AG10803 (cell line): ENCODE measurements around the gene UGCG.

Source experiments
- DNase-seq: peaks from one replicate; pipeline ENCODE4 v3.0.0; 2010; ENCODE audit warnings: low read depth
- H3K4me3 ChIP-seq: 2 replicates; pipeline ENCODE4 v1.5.1; 2011; ENCODE audit warnings: mild to moderate bottlenecking, low read length, control low read depth
- CTCF ChIP-seq: conservative IDR thresholded peaks from 2 replicates; pipeline ENCODE4 v1.5.1; 2011; ENCODE audit warnings: mild to moderate bottlenecking, low read length, control low read depth, inconsistent platforms

UGCG gene

DNA sequence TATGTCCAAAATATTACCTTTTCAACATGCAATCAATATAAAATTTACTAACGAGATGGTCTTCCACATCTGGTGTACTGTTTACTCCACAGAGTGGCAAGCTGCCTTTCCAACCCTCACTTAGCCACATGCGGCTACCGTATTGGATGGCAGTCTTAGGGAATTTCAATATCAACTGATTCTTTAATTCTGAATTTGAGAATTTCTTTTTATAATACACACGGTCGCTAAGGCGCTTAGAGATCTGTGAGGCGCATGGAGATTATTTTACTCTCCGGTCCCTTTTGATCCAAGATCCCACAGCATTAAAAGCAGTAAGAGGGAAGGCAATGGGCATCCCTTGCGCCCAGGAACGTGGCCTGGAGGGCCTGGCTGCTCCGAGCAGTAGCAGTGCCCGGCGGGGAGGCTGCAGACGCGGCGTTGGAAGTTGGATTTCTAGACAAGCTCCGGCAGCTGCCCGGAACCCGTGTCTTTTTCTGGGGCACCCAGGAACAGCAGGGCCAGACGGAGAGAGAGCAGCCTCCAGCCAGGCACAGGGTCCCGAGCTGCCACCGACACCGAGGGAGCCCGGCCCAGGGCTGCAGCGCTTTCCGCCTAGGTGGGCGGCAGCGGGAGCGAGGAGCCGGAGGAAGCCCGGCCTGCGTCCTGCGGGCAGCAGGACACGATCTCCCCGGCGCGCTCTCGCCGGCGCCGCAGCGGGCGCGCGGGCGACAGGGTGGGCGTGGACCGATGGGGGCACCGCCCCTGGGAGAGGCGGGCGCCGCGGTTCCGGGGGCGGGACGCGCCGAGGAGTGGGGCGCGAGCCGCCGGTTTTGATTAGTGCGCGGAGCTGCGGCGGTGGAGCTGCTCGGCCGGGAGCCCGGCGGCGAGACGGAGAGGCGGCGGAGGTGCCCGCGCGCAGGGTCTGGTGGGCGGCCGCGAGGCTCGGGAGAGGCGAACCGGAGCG, at the start of gene UGCG:
UGCG (plus strand) TSS at position 819 of the 946 bp plus-strand sequence. CDS start 402 bp downstream, outside the sequence.
- H3K4me3 ChIP-seq: peak within 1 kb of the TSS; percentile 96
- peak; percentile 89 for DNase-seq
- TF ChIP-seq CTCF: no peak

DNA sequence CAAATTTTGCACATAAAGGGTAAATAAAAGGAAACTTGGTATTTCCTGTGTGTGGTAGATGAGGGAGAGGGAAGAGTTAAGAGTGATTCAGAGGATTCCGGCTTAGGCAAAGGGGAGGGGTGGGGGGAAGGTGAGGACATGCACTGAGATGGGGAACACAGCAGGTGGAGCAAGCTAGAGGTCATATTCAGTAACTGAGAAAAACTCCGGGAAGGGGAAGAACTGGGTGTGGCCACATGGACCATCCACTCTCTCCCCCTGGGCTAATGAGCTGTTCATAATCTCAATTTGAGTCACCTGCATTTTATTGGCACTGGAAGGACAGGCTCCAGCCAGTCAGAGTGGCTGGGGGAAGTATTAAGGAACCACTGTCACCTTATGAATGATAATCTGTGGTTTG, 45.1 kb upstream of the UGCG start:
- H3K4me3 ChIP-seq: no peak overlapping the region
- no peak for DNase-seq
- no peak for TF ChIP-seq CTCF

- DNase-seq: peak; percentile 46
- no peak overlapping the region for H3K4me3 ChIP-seq
- TF ChIP-seq CTCF: no peak
Measured at GRCh38 chr9:111852291-111852690, 44.3 kb upstream of the UGCG start.

GRCh38 chr9:111853450-111853827, 43.2 kb upstream of the UGCG start:
- TF ChIP-seq CTCF: no peak
- peak; percentile 90 for DNase-seq
- H3K4me3 ChIP-seq: no peak overlapping the region

GRCh38 chr9:111854799-111855198, 41.8 kb upstream of the UGCG start:
- TF ChIP-seq CTCF: no peak
- no peak overlapping the region for H3K4me3 ChIP-seq
- peak; percentile 49 for DNase-seq

DNA sequence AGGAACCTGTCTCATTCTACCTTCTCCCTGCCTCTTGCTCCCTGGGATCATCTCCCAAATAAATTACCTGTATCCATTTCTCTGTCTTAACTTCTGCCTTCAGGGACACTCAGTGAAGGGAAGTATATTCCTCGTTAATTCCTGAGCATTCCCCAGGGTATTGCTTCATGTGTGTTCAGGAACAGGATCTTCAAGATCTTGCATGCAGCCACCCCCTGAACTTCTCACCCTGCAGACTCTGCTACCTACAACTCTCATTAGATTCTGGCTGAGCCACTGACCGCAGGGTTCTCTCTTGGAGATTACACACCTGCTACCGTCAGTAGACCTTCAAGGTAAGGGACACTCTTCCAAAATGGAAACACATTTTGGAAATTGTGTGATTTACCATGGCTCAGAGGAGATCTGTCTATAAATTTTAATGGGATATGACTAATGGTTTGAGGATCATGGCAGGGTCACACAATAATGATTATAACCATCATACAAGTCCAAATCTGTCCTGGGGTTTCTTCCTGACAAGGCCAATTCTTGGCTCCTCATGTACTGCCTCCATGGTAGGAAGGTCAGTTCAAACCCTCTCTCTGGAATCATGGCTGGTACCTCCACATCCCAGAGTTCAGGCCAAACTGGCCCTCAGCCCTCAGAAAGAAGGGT, 38.9 kb upstream of the UGCG start:
- peak; percentile 53 for DNase-seq
- no peak for TF ChIP-seq CTCF
- no peak overlapping the region for H3K4me3 ChIP-seq
